Right lobe of liver (tissue), 6 donors: Measurements from ENCODE around the gene CUL9. TPM values are rescaled to one million over a fixed set of nuclear protein-coding genes. Genes with fewer than 3 reads are reported as not detected.

ENCODE experiments used
- ATAC-seq, 4 donors: fragments of 200-7000 bp; cut with Tn5 transposase; one replicate each; pipeline ENCODE4 v1.9.1; 2020; ENCODE audit warnings: mild to moderate bottlenecking in 4 of 4, moderate library complexity in 4 of 4
- DNase-seq, 3 donors: peaks; one replicate each; pipeline ENCODE4 v3.0.0-alpha.2; 2020
- H3K27ac ChIP-seq, 3 donors: fragments of 200-600 bp; one replicate each; pipeline ENCODE4 v1.8.0; 2022
- H3K27me3 ChIP-seq, 2 donors: fragments of 200-600 bp; one replicate each; pipeline ENCODE4 v1.8.0; 2022
- H3K36me3 ChIP-seq, 4 donors: fragments of 200-600 bp; sonication (generic) in 1 of 4; one replicate each; pipeline versions ENCODE4 v1.5.1 to v1.8.0; 2017 to 2022; ENCODE audit warnings: control low read depth in 1 of 4
- H3K4me1 ChIP-seq, 4 donors: fragments of 200-600 bp; sonication (generic) in 1 of 4; one replicate each; pipeline versions ENCODE4 v1.5.1 to v1.8.0; 2017 to 2022; ENCODE audit warnings: control low read depth in 1 of 4
- H3K4me3 ChIP-seq, 3 donors: fragments of 200-600 bp; one replicate each; pipeline ENCODE4 v1.8.0; 2022
- H3K9me3 ChIP-seq, 4 donors: fragments of 200-600 bp; sonication (generic) in 1 of 4; one replicate each; pipeline versions ENCODE4 v1.5.1 to v1.8.0; 2017 to 2022; ENCODE audit warnings: control low read depth in 1 of 4
- POLR2A ChIP-seq: fragments of 450-650 bp; IDR thresholded peaks from one replicate; pipeline ENCODE4 v1.6.1; 2017; ENCODE audit warnings: antibody characterized with exemption, mild to moderate bottlenecking
- WGBS: methylation state at CpG from one replicate; pipeline ENCODE4 v1.1.6; 2018; ENCODE audit warnings: low coverage, low lambda C conversion rate; ENCODE audit not compliant: insufficient coverage; ENCODE audit errors: missing lambda C conversion rate; 5-methylcytosine and 5-hydroxymethylcytosine counted together
- intact Hi-C, 2 donors: fragments of 100-400 bp; cut with DNase I; formaldehyde crosslinking; loops; one replicate each; pipeline versions ENCODE4 v1.11.2 to v1.14.1; 2022
- total RNA-seq, 6 experiments: library from RNA; depleted of rRNA in 2 of 6; stranded (reverse); fragments of >200 nt in 2 of 6; fragmentation: NEBNext Ultra II Directional in 3 of 6; extraction: Animal tissue kit (Norgen Biotek cat#: 25700) in 3 of 6; gene quantifications; one replicate each; pipeline versions ENCODE4 v1.1.0 to v1.2.4, GENCODE V29; 2016 to 2023
- TF ChIP-seq, protein P1 (sequence below), 4 donors: fragments of 200-600 bp in 3 of 4; fragments of 450-650 bp in 1 of 4; IDR thresholded peaks; one replicate each; pipeline versions ENCODE4 v1.5.1 to v1.8.0; 2016 to 2022; ENCODE audit warnings: antibody characterized with exemption in 4 of 4, mild to moderate bottlenecking in 2 of 4
- donor health status: DM: no; HTN: yes; CAD: no.
- donor health status: DM: no; HTN: no; CAD: no.
- donor health status: DM: no; HTN: no; CAD: no.
- donor health status: DM: no; HTN: yes; CAD: no.
- donor health status: DM: no; HTN: yes; CAD: no.

CUL9 gene
- total RNA-seq, 6 experiments from 2014 or later: 14.4 to 17.7 (median 15.2) TPM

DNA sequence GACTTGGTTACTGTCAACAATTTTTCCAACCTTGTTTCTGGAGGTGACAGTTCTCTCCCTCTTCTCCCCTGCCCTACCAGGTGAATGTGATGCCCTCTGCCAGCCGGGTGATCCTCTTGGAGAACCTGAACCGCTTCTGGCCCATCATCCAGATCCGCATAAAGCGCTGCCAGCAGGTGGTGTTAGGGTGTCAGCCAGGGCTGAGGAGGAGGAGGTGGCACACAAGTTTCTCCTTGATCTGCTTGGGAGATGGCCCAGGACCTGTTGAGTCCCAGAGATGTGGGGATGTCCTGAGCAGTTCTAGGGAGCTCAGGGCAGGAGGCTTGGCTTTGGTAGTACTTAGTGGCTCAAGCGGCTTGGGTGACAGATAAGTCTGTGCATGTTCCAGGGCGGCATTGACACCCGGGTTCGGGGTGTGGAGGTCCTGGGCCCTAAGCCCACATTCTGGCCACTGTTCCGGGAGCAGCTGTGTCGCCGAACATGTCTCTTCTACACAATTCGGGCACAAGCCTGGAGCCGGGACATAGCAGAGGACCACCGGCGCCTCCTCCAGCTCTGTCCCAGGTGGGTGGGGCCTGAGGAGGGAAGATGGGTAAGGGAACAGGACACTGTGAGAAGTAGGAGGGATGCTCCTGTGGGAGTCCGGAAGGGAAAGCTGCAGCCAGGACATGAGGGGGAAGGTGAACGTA lies 21.2 kb downstream of the CUL9 start:
- TF ChIP-seq, protein P1, sequence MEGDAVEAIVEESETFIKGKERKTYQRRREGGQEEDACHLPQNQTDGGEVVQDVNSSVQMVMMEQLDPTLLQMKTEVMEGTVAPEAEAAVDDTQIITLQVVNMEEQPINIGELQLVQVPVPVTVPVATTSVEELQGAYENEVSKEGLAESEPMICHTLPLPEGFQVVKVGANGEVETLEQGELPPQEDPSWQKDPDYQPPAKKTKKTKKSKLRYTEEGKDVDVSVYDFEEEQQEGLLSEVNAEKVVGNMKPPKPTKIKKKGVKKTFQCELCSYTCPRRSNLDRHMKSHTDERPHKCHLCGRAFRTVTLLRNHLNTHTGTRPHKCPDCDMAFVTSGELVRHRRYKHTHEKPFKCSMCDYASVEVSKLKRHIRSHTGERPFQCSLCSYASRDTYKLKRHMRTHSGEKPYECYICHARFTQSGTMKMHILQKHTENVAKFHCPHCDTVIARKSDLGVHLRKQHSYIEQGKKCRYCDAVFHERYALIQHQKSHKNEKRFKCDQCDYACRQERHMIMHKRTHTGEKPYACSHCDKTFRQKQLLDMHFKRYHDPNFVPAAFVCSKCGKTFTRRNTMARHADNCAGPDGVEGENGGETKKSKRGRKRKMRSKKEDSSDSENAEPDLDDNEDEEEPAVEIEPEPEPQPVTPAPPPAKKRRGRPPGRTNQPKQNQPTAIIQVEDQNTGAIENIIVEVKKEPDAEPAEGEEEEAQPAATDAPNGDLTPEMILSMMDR (IDR thresholded peaks at IDR 0.05): no peak
- no peak for TF ChIP-seq POLR2A
- no peak overlapping the region for H3K27ac ChIP-seq
- no peaks in the 10 kb centered on the region for H3K4me1 ChIP-seq
- no peaks in the 10 kb centered on the region for H3K27me3 ChIP-seq
- H3K4me3 ChIP-seq: no peak overlapping the region
- intact Hi-C loops: no loop called here
- ATAC-seq (no peak), DNase-seq (no peak)
- no peaks in the 10 kb centered on the region for H3K9me3 ChIP-seq
- 79% methylated on average over 2 of the region's 17 CpGs for WGBS
- H3K36me3 ChIP-seq: peaks cover 0 to 15% (median 1%) of the 10 kb centered on the region in 4 donors

DNA sequence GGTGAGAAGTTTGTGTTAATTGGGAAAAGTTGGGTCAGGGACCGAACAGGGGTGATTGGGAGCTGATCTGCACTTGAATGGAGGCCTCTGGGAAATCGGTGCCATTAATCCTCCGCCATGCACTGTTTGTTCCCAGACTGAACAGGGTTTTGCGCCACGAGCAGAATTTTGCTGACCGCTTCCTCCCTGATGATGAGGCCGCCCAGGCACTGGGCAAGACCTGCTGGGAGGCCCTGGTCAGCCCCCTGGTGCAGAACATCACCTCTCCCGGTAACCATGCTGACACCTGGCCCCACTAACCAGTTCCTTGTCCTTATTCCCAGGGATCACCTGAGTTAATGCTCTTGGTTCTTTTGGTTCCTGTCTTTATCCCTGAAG lies 21.7 kb downstream of the CUL9 start:
- TF ChIP-seq, protein P1 (IDR thresholded peaks at IDR 0.05): no peak
- TF ChIP-seq POLR2A: no peak
- H3K36me3 ChIP-seq: peaks cover 0 to 15% (median 1%) of the 10 kb centered on the region in 4 donors
- no peak overlapping the region for H3K4me3 ChIP-seq
- H3K27me3 ChIP-seq: no peaks in the 10 kb centered on the region
- no peak overlapping the region for H3K27ac ChIP-seq
- H3K9me3 ChIP-seq: no peaks in the 10 kb centered on the region
- intact Hi-C loops: no loop called here
- no peak for DNase-seq
- no peak for ATAC-seq
- 100% methylated on average over 4 of the region's 8 CpGs for WGBS
- no peaks in the 10 kb centered on the region for H3K4me1 ChIP-seq

DNA sequence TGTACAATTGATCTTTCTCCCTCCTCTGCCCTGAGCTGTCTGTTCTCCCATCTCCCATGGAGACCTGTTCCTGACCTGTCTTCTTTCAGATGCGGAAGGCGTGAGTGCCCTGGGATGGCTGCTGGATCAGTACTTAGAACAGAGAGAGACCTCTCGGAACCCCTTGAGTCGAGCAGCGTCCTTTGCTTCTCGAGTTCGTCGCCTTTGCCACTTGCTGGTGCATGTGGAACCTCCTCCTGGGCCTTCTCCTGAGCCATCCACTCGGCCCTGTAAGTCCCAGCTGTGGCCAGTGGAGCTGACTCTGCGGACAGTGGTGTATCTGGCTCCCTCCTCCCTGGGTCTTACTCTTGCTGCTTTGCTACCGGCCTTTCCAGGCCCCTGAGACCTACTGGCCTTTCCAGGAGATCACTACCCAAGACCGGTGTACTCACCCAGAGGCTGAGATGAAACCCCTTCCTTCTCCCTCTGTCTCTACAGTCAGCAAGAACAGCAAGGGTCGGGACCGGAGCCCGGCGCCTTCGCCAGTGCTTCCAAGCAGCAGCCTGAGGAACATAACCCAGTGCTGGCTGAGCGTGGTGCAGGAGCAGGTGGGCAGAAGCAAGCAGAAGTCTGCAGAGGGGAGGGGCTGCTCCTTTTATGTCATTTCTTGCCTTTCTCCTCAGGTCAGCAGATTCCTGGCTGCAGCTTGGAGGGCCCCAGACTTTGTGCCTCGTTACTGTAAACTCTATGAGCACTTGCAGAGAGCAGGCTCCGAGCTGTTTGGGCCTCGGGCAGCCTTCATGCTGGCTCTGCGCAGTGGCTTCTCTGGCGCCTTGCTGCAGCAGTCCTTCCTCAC lies 22.5 kb downstream of the CUL9 start:
- H3K27me3 ChIP-seq: no peaks in the 10 kb centered on the region
- no peaks in the 10 kb centered on the region for H3K4me1 ChIP-seq
- WGBS: 89% methylated on average over 5 of the region's 23 CpGs
- no peak overlapping the region for H3K27ac ChIP-seq
- DNase-seq (no peak), ATAC-seq (no peak)
- no peak overlapping the region for H3K4me3 ChIP-seq
- H3K36me3 ChIP-seq: peaks cover 0 to 11% (median 1%) of the 10 kb centered on the region in 4 donors
- intact Hi-C loops: no loop called here
- H3K9me3 ChIP-seq: no peaks in the 10 kb centered on the region
- TF ChIP-seq, protein P1 (IDR thresholded peaks at IDR 0.05): no peak
- TF ChIP-seq POLR2A: no peak

DNA sequence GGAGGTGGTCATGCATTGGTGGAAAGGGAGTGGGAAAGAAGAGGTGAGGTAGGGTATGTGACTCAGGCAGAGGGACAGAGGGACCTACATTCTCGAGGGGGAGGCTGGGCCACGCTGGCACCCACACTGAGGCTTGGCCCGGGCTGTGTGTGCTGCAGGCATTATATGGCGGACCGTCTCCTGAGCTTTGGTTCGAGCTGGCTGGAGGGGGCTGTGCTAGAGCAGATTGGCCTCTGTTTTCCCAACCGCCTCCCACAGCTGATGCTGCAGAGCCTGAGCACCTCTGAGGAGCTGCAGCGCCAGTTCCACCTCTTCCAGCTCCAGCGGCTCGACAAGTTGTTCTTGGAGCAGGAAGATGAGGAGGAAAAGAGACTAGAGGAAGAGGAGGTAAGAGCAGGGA lies 23.9 kb downstream of the CUL9 start:
- no peaks in the 10 kb centered on the region for H3K27me3 ChIP-seq
- no peaks in the 10 kb centered on the region for H3K9me3 ChIP-seq
- H3K4me1 ChIP-seq: no peaks in the 10 kb centered on the region
- no peak overlapping the region for H3K27ac ChIP-seq
- intact Hi-C loops: no loop called here
- ATAC-seq: no peak
- no peak overlapping the region for H3K4me3 ChIP-seq
- DNase-seq: no peak
- WGBS: 100% methylated on average over 3 of the region's 10 CpGs
- H3K36me3 ChIP-seq: peaks cover 0 to 7% (median 0%) of the 10 kb centered on the region in 4 donors
- TF ChIP-seq POLR2A: no peak
- TF ChIP-seq, protein P1 (IDR thresholded peaks at IDR 0.05): no peak
